Activated naive CD8-positive, alpha-beta T cell treated with anti-CD3 and anti-CD28 coated beads for 36 hours (primary cell): ENCODE measurements around the gene ANK2. TPM values are rescaled to one million over a fixed set of nuclear protein-coding genes. Genes with fewer than 3 reads are reported as not detected.

Experiments used
- DNase-seq: peaks from one replicate; pipeline ENCODE4 v3.0.0; 2021
- H3K27ac Mint-ChIP-seq: one replicate; pipeline ENCODE4 v1.8.0; 2022; ENCODE audit warnings: mild to moderate bottlenecking, moderate library complexity, mixed read lengths
- H3K27me3 Mint-ChIP-seq: one replicate; pipeline ENCODE4 v1.8.0; 2022; ENCODE audit warnings: mild to moderate bottlenecking, mixed read lengths
- H3K36me3 Mint-ChIP-seq: one replicate; pipeline ENCODE4 v1.8.0; 2021; ENCODE audit warnings: mild to moderate bottlenecking, mixed read lengths
- H3K4me1 Mint-ChIP-seq: one replicate; pipeline ENCODE4 v1.8.0; 2021; ENCODE audit warnings: mixed read lengths
- H3K4me3 Mint-ChIP-seq: one replicate; pipeline ENCODE4 v1.8.0; 2022; ENCODE audit warnings: mild to moderate bottlenecking, moderate library complexity, mixed read lengths
- H3K9me3 Mint-ChIP-seq: one replicate; pipeline ENCODE4 v1.8.0; 2022; ENCODE audit warnings: mixed read lengths
- total RNA-seq, 2 experiments: library from RNA; stranded (reverse); gene quantifications; one replicate each; pipeline ENCODE4 v1.2.3, GENCODE V29; 2021

Gene ANK2
- total RNA-seq, 2 experiments from 2014 or later, result 1.9 to 2.0 TPM

DNA sequence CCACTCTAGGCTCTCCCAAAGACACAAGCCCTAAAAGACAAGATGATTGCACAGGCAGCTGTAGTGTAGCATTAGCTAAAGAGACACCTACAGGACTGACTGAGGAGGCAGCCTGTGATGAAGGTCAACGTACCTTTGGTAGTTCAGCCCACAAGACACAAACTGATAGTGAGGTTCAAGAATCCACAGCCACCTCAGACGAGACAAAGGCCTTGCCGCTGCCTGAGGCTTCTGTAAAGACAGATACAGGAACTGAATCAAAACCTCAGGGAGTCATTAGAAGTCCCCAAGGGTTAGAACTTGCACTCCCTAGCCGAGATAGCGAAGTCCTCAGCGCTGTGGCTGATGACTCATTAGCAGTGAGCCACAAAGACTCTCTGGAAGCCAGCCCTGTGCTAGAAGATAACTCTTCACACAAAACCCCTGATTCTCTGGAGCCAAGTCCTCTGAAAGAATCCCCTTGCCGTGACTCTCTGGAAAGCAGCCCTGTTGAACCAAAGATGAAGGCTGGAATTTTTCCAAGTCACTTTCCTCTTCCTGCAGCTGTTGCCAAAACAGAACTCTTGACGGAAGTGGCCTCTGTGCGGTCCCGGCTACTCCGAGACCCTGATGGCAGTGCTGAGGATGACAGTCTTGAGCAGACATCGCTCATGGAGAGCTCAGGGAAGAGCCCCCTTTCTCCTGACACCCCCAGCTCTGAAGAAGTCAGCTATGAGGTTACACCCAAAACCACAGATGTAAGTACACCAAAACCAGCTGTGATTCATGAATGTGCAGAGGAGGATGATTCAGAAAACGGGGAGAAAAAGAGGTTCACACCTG is 306.3 kb downstream of the ANK2 start:
- peaks cover 19% of the 10 kb centered on the region for H3K36me3 Mint-ChIP-seq
- H3K9me3 Mint-ChIP-seq, result peaks cover 36% of the 10 kb centered on the region
- H3K4me1 Mint-ChIP-seq, result peaks cover 25% of the 10 kb centered on the region
- peak overlapping the region; percentile 39 for H3K4me3 Mint-ChIP-seq
- H3K27ac Mint-ChIP-seq, result peak overlapping the region; percentile 90
- peaks cover 47% of the 10 kb centered on the region for H3K27me3 Mint-ChIP-seq
- DNase-seq, result peak; percentile 78

DNA sequence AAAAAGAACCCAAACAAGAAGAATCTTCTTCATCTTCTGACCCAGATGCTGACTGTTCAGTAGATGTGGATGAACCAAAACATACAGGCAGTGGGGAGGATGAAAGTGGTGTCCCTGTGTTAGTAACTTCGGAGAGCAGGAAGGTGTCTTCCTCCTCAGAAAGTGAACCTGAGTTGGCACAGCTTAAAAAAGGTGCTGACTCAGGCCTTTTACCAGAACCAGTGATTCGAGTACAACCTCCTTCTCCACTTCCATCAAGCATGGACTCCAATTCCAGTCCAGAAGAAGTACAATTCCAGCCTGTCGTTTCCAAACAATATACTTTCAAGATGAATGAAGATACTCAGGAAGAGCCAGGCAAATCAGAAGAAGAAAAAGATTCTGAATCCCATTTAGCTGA is 307.0 kb downstream of the ANK2 start:
- Mint-ChIP-seq H3K27ac (peak overlapping the region; percentile 90), H3K27me3 (peaks cover 46% of the 10 kb centered on the region), H3K4me1 (peaks cover 25% of the 10 kb centered on the region), H3K4me3 (no peak overlapping the region), H3K36me3 (peaks cover 19% of the 10 kb centered on the region), H3K9me3 (peaks cover 36% of the 10 kb centered on the region)
- DNase-seq, result peak; percentile 1

DNA sequence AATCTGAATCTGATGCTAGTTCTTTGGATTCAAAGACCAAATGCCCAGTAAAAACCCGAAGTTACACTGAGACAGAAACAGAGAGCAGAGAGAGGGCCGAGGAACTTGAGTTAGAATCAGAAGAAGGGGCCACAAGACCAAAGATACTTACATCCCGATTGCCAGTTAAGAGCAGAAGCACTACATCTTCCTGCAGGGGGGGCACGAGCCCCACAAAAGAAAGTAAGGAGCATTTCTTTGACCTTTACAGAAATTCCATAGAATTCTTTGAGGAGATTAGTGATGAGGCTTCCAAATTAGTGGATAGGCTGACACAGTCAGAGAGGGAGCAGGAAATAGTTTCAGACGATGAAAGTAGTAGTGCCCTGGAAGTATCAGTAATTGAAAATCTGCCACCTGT is 309.3 kb downstream of the ANK2 start:
- Mint-ChIP-seq H3K27ac (no peak overlapping the region), H3K4me1 (peaks cover 25% of the 10 kb centered on the region), H3K36me3 (peaks cover 15% of the 10 kb centered on the region), H3K4me3 (no peak overlapping the region), H3K27me3 (peaks cover 34% of the 10 kb centered on the region), H3K9me3 (peaks cover 34% of the 10 kb centered on the region)
- no peak for DNase-seq

DNA sequence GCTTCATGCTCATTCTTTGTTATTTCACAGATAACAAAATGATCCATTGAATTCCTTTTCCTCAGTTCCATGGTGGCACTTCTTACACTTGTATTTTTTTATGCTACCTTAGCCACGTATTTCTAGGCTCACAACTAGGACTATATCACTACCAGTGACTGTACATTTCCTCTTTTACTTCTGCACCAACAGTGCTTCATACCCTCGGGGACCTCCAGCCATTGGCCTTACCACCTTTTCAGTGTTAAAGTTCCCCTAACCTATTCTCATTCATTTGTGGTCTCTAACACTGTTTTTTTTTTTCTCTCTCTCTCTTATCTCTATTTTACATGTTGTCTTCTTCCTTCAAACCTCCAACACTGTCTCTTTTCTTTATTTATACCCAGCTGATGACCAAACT is 315.9 kb downstream of the ANK2 start:
- no peak overlapping the region for H3K4me3 Mint-ChIP-seq
- H3K4me1 Mint-ChIP-seq, result no peaks in the 10 kb centered on the region
- H3K27ac Mint-ChIP-seq, result no peak overlapping the region
- H3K27me3 Mint-ChIP-seq, result peaks cover 1% of the 10 kb centered on the region
- no peaks in the 10 kb centered on the region for H3K36me3 Mint-ChIP-seq
- no peak for DNase-seq
- no peaks in the 10 kb centered on the region for H3K9me3 Mint-ChIP-seq

DNA sequence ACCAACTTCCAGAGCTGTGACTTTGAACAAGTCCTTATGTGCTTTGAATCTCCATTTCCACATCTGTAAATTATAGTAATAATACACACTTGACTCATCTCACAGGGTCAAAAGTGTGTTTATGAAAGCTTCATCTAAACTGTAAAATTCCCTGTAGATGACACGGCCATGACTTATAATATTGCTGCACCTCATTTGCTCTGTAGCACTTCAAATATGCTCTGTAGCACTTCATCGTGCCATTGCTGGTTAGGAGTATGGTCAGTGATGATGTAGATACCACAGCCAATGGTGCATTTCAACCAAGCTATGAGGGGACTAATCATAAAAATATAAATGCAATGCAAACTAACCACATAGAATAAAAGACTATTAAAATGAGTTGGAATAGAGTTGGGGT is 318.6 kb downstream of the ANK2 start:
- Mint-ChIP-seq H3K4me3 (no peak overlapping the region), H3K27ac (no peak overlapping the region), H3K27me3 (peaks cover 3% of the 10 kb centered on the region), H3K36me3 (no peaks in the 10 kb centered on the region), H3K9me3 (no peaks in the 10 kb centered on the region), H3K4me1 (peaks cover under 1% of the 10 kb centered on the region)
- DNase-seq, result no peak

DNA sequence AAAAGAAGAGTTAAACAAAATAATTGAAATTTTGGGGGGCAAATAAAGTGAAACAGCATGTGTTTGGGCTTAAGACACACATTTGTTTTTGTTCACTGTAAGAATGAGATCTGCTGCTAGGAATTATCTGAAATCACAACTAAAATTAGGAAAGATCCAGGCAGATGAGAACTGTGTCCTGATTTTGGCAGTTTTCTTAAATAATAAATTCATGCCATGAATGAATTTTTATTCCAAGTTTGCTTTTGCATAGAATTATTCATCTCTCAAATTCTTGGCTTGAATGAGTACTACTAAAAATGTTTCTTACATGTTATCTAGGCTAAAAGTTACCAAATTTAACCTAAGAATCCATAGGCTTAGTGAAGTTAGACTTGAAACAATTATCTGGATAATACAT is 321.7 kb downstream of the ANK2 start:
- peaks cover 9% of the 10 kb centered on the region for H3K27me3 Mint-ChIP-seq
- H3K27ac Mint-ChIP-seq, result no peak overlapping the region
- H3K9me3 Mint-ChIP-seq, result no peaks in the 10 kb centered on the region
- H3K4me1 Mint-ChIP-seq, result peaks cover 3% of the 10 kb centered on the region
- no peaks in the 10 kb centered on the region for H3K36me3 Mint-ChIP-seq
- H3K4me3 Mint-ChIP-seq, result no peak overlapping the region
- DNase-seq, result no peak

DNA sequence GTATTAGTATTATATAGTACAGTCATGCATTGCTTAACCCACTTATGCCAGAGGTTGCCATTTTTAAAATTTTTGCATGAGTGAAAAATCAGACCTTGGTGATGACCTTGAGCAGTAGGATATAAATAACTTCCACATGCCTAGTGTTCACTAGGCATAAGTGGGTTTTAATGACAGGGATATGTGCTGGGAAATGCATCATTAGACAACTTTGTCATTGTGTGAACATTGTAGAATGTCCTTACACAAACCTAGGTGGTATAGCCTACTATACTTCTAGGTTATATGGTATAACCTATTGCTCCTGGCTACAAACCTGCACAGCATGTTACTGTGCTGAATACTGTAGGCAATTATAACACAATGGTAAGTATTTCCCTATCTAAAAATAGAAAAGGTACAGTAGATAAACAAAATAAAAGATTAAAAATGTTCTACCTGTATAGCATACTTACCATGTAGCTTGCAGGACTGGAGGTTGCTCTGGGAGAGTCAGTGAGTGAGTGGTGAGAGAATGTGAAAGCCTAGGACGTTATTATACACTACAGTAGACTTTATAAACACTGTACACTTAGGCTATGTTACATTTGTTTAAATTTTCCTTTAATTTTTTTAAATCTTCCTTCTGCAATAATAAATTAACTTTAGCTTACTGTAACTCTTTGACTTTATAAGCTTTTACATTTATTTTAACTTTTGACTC is 326.7 kb downstream of the ANK2 start:
- DNase-seq, result no peak
- Mint-ChIP-seq H3K9me3 (no peaks in the 10 kb centered on the region), H3K4me1 (peaks cover 3% of the 10 kb centered on the region), H3K4me3 (no peak overlapping the region), H3K27me3 (peaks cover 16% of the 10 kb centered on the region), H3K27ac (no peak overlapping the region), H3K36me3 (no peaks in the 10 kb centered on the region)

DNA sequence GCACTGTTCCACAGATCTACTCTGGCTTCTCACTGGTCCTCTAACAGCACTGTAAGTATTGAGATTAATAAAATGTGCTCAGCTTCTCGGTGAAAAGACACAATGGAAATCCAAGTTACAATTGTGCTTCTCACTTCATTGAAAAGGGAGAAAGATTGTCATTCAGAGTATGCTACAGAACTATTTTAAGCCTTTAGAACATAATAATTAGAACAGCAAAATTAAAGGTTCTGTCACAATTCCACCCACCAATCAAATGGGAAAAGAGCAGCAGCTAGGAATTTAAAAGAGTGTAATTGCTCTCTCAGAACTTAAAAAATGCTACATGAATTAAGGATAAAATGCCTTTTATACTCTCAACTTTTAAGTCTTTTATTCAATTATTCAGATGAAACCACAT is 329.4 kb downstream of the ANK2 start:
- Mint-ChIP-seq H3K27me3 (peaks cover 11% of the 10 kb centered on the region), H3K36me3 (peaks cover 1% of the 10 kb centered on the region), H3K4me3 (no peak overlapping the region), H3K9me3 (no peaks in the 10 kb centered on the region), H3K27ac (no peak overlapping the region), H3K4me1 (peaks cover 1% of the 10 kb centered on the region)
- DNase-seq, result no peak

DNA sequence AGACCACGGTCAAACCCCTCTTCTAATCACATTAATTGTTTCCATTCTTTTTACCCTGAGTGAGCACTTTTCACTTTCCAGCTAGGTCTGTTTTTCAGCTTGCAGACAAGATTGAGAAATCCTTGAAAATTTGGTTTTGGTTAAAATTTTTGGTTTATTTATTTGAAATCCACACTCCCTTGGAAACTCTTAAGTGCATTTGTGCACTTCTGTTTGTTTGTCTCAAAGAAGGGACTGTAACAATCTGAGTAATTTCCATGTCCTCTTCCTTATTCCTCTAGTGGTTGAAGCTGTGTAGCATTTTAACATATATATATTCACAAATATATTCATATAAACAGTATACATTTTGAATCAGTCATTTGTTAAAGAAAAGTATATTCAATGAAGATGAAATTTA is 333.3 kb downstream of the ANK2 start:
- Mint-ChIP-seq H3K4me1 (peaks cover 14% of the 10 kb centered on the region), H3K4me3 (no peak overlapping the region), H3K27ac (no peak overlapping the region), H3K36me3 (peaks cover 1% of the 10 kb centered on the region), H3K27me3 (peaks cover 10% of the 10 kb centered on the region), H3K9me3 (no peaks in the 10 kb centered on the region)
- no peak for DNase-seq

DNA sequence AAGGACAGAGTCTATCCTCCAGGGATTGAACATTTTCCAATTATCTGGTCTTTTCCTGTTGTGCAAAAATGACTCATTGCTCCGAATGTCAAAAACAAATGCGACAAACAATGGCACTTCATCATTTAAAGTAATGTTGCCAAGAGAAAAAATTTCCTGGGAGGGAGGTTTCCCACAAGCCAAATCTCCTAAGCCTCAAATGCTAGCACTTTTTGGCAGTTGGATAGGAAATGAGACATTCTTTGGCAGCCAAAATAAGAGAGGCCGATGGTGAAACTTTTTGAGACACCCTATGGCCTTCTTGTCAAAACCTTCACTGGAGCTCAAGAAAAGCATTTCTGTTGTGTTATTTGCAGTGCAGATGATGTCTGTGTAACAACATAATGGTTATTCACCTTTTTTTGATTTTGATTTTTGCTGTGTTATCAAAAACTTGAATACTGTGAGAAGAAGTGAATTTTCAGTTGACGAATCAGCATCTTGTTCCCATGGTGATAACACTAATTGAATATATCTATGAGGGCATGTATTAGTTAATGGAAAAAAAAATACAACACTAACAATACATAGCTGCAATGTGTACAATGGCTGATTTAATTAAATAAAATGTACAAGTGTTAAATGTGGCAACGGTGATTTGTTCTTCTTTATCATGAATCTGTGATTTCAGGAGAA is 333.8 kb downstream of the ANK2 start:
- peaks cover 14% of the 10 kb centered on the region for H3K4me1 Mint-ChIP-seq
- H3K4me3 Mint-ChIP-seq, result no peak overlapping the region
- H3K36me3 Mint-ChIP-seq, result peaks cover 1% of the 10 kb centered on the region
- no peaks in the 10 kb centered on the region for H3K9me3 Mint-ChIP-seq
- DNase-seq, result no peak
- peaks cover 10% of the 10 kb centered on the region for H3K27me3 Mint-ChIP-seq
- no peak overlapping the region for H3K27ac Mint-ChIP-seq

DNA sequence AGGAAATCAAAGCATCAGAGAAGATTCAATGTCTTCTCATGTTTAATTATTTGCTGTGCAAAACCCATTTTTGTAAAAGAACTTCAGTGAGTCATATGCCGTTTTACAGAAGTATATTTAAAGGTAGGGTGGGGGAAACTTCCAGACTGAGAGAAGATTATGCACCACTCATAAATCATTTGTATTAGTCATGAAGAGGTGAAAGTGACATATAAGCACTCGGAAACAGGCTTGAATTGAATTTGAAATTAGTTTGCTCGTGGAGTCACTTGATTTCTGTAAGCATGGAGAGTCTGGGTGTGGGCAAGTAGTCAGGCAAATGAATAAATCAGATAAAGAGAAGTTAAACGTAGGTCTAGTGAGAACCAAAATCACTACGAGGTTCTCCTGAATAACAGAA is 335.1 kb downstream of the ANK2 start:
- Mint-ChIP-seq H3K9me3 (no peaks in the 10 kb centered on the region), H3K4me1 (peaks cover 14% of the 10 kb centered on the region), H3K27ac (peak overlapping the region; percentile 38), H3K36me3 (peaks cover 1% of the 10 kb centered on the region), H3K27me3 (peaks cover 8% of the 10 kb centered on the region), H3K4me3 (no peak overlapping the region)
- DNase-seq, result no peak

DNA sequence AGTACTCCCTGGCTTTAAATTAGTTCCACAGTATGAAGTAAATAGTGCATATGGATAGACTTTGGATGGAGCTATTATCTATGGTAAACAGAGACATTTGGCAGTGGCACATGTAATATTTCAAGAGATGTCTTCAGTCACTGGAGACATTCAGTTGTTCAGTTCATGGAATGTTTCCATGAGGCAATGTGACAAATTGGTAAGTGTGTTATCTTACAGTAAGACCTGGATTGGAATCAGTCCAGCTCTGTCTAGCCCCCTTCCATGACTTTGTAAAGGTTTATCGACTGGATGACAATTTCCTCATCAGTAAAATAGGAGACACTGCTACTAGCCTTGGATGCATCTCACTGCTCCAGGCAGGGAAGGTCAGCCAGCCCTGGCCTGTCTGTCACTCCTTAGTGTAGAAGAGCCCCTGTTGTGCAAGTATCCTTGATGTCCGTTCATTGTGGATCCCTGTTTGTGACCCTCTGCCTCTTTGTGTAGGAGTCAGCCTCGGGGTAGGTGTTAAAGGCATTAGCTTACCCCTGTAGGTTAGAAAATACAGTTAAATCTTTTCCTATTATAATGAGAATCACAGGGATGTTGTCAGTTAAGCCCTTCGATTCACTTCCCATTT is 335.9 kb downstream of the ANK2 start:
- H3K27me3 Mint-ChIP-seq, result peaks cover 3% of the 10 kb centered on the region

DNA sequence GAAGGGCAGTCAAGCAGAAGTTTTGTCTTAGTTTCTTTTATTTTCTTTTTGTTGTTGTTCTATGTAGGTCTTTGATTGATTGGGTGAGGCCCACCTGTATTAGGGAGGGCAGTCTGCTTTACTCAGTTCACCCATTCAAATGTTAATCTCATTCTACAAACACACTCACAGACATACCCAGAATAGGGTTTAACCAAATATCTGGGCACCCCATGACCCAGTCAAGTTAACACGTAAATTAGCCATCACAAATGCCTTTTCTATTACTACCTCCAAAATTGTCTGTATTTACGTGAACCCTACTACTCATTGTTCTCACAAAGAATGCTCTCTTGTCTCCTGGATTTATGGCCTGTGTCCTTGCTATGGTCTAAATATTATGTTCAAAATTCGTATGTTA is 339.7 kb downstream of the ANK2 start:
- no peaks in the 10 kb centered on the region for H3K9me3 Mint-ChIP-seq
- no peak overlapping the region for H3K4me3 Mint-ChIP-seq
- no peak overlapping the region for H3K27ac Mint-ChIP-seq
- no peak for DNase-seq
- H3K27me3 Mint-ChIP-seq, result peaks cover 4% of the 10 kb centered on the region
- H3K4me1 Mint-ChIP-seq, result peaks cover 10% of the 10 kb centered on the region
- H3K36me3 Mint-ChIP-seq, result no peaks in the 10 kb centered on the region

More for the DNA sequence above, 335.9 kb downstream of the ANK2 start:
- no peak for DNase-seq
- H3K4me1 Mint-ChIP-seq, result peaks cover 14% of the 10 kb centered on the region
- no peaks in the 10 kb centered on the region for H3K9me3 Mint-ChIP-seq
- no peak overlapping the region for H3K4me3 Mint-ChIP-seq
- no peak overlapping the region for H3K27ac Mint-ChIP-seq
- H3K36me3 Mint-ChIP-seq, result peaks cover 1% of the 10 kb centered on the region

DNA sequence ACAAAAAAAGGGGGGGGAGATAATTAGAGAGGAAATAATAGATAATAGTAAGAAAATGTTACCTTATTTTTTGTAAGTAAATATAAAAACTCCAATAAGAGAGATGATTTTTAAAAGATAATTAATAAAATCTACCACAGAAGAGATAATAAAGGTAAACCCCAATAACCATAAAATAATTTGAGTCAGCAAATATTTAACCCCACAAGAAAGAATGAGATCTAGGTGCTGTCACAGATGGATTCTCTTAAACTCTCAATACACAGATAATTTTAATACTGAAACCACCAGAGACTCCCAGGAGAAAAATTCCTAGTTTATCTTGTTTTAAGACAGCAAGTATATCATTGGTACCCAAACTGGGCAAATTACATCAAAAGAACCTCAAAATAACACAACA is 341.4 kb downstream of the ANK2 start:
- H3K4me3 Mint-ChIP-seq, result no peak overlapping the region
- no peaks in the 10 kb centered on the region for H3K36me3 Mint-ChIP-seq
- no peak for DNase-seq
- peaks cover 5% of the 10 kb centered on the region for H3K27me3 Mint-ChIP-seq
- no peaks in the 10 kb centered on the region for H3K9me3 Mint-ChIP-seq
- no peak overlapping the region for H3K27ac Mint-ChIP-seq
- peaks cover 5% of the 10 kb centered on the region for H3K4me1 Mint-ChIP-seq

DNA sequence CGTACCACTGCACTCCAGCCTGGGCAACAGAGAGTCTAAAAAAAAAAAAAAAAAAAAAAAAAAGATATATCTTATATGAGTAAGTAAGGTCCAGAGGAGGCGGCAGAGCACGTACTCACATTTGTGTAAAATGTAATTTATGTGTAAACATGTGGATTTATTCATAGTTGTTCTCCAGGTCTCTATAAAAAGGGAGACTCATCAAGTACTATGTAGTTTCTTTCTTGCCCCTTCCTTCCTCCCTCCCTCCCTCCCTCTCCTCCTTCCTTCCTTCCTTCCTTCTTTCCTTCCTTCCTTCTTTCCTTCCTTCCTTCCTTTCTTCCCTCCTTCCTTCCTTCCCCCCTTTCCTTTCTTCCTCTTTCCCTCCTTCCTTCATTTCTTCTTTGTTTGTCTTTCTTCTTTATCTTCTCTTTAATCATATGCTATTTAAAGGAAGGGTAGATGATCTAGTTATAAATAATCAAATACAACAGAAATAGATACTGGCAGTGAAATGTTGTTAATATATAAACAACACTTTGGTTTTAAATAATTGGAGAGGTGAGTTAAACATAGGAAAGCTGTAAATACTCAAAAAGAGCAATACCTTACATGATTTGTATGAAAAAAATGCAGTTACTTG is 344.8 kb downstream of the ANK2 start:
- no peak overlapping the region for H3K4me3 Mint-ChIP-seq
- H3K9me3 Mint-ChIP-seq, result no peaks in the 10 kb centered on the region

More for the DNA sequence above, 344.8 kb downstream of the ANK2 start:
- Mint-ChIP-seq H3K36me3 (no peaks in the 10 kb centered on the region), H3K4me1 (peaks cover 5% of the 10 kb centered on the region), H3K27me3 (peaks cover 5% of the 10 kb centered on the region), H3K27ac (no peak overlapping the region)
- no peak for DNase-seq
